Measurements from ENCODE around the gene NFATC1. TPM values are rescaled to one million over a fixed set of nuclear protein-coding genes. Genes with fewer than 3 reads are reported as not detected.
"Not testable (repeated sequence)": the region's sequence is repeated elsewhere in the genome, so short reads cannot be mapped to it uniquely, and the experiment has no call there.

The NFATC1 gene
- total RNA-seq, 6 donors from 2014 or later = 13.6 to 39.5 (median 20.3) TPM

GRCh38 chr18:79480171-79481045 is 84.7 kb downstream of the NFATC1 start:
- no peaks in the 10 kb centered on the region for H3K27me3 ChIP-seq

GRCh38 chr18:79481046-79481790 is 85.5 kb downstream of the NFATC1 start:
- Histone ChIP-seq H3K9me3 (no peaks in the 10 kb centered on the region), H3K27ac (no peak overlapping the region), H3K27me3 (no peaks in the 10 kb centered on the region), H3K36me3 (peaks cover 0 to 25% (median 11%) of the 10 kb centered on the region in 4 donors), H3K4me3 (no peak overlapping the region), H3K4me1 (peaks cover 0 to 8% (median 0%) of the 10 kb centered on the region in 4 donors)
- no peak for DNase-seq
- TF ChIP-seq POLR2AphosphoS5 (IDR thresholded peaks at IDR 0.05) (no peak), CTCF (IDR thresholded peaks at IDR 0.05) (no peak), EP300 (IDR thresholded peaks at IDR 0.05) (no peak), POLR2A (IDR thresholded peaks at IDR 0.05) (no peak)
- WGBS, 2 donors = 93 to 94% methylated on average over 16 to 26 of the region's 26 CpGs
- no peak for ATAC-seq (ENCODE audit: low FRiP score in 2 of 2)

More at GRCh38 chr18:79480171-79481045, 84.7 kb downstream of the NFATC1 start:
- no peak overlapping the region for H3K27ac ChIP-seq
- no peaks in the 10 kb centered on the region for H3K9me3 ChIP-seq
- H3K4me3 ChIP-seq = no peak overlapping the region
- ATAC-seq (ENCODE audit: low FRiP score in 2 of 2) (no peak), DNase-seq (peak in 1 of 2 donors; percentile 72)
- peaks cover 0 to 21% (median 6%) of the 10 kb centered on the region in 4 donors for H3K36me3 ChIP-seq
- H3K4me1 ChIP-seq = peaks cover 0 to 4% (median 0%) of the 10 kb centered on the region in 4 donors
- 87 to 97% methylated on average over 17 to 41 of the region's 41 CpGs for WGBS, 2 donors
- TF ChIP-seq POLR2A (IDR thresholded peaks at IDR 0.05) = no peak
- TF ChIP-seq POLR2AphosphoS5 (IDR thresholded peaks at IDR 0.05) = no peak
- no peak for TF ChIP-seq EP300 (IDR thresholded peaks at IDR 0.05)
- no peak for TF ChIP-seq CTCF (IDR thresholded peaks at IDR 0.05)

- not testable (repeated sequence) for H3K27ac ChIP-seq; H3K27me3 ChIP-seq; H3K4me1 ChIP-seq; DNase-seq; H3K9me3 ChIP-seq; H3K4me3 ChIP-seq; ATAC-seq (ENCODE audit: low FRiP score in 2 of 2)
- 87 to 91% methylated on average over 13 to 25 of the region's 25 CpGs for WGBS, 2 donors
- H3K36me3 ChIP-seq = peaks cover 4 to 43% (median 26%) of the 10 kb centered on the region in 4 donors
Observed at GRCh38 chr18:79483393-79483792, 87.7 kb downstream of the NFATC1 start.

- ATAC-seq (ENCODE audit: low FRiP score in 2 of 2) (no peak), DNase-seq (no peak)
- Histone ChIP-seq H3K4me3 (no peak overlapping the region), H3K36me3 (peaks cover 4 to 45% (median 26%) of the 10 kb centered on the region in 4 donors), H3K27me3 (no peaks in the 10 kb centered on the region), H3K9me3 (no peaks in the 10 kb centered on the region), H3K27ac (no peak overlapping the region), H3K4me1 (peaks cover 0 to 8% (median 0%) of the 10 kb centered on the region in 4 donors)
- WGBS, 2 donors = 94% methylated on average over 6 to 15 of the region's 15 CpGs
- TF ChIP-seq POLR2A (IDR thresholded peaks at IDR 0.05) (no peak), POLR2AphosphoS5 (IDR thresholded peaks at IDR 0.05) (no peak), CTCF (IDR thresholded peaks at IDR 0.05) (no peak), EP300 (IDR thresholded peaks at IDR 0.05) (no peak)
Observed at GRCh38 chr18:79483971-79484491, 88.3 kb downstream of the NFATC1 start.
